ENCODE measurements around the gene TMOD1.

GRCh38 chr9:97615439-97616072 lies 114.1 kb downstream of the TMOD1 start:
- TF ChIP-seq SRSF1 (IDR thresholded peaks at IDR 0.05; ENCODE audit: low read depth, low read length) (no peak), JUND (IDR thresholded peaks at IDR 0.05; ENCODE audit: borderline replicate concordance, low read depth, low read length) (0 out of 2 replicates have a peak, but pooled peaks have one; percentile 11), JUND (tag; IDR thresholded peaks at IDR 0.05; ENCODE audit: borderline replicate concordance, low read depth, low read length) (no peak), RFX1 (IDR thresholded peaks at IDR 0.05) (no peak)

All from K562 (cell line).